Loucy (cell line): ENCODE data around the gene SMARCB1.

Experiments
- H2AFZ ChIP-seq: fragments of 200-600 bp; sonication (generic); 2 replicates; pipeline ENCODE4 v1.6.0; 2016; ENCODE audit warnings: antibody characterized with exemption, mild to moderate bottlenecking, low read length, moderate library complexity
- H3F3A ChIP-seq: fragments of 200-600 bp; 2 replicates; pipeline ENCODE4 v1.6.0; 2016; ENCODE audit warnings: antibody characterized with exemption, low read depth, mild to moderate bottlenecking
- H3K27me3 ChIP-seq: fragments of 200-600 bp; sonication (generic); 2 replicates; pipeline ENCODE4 v1.6.1; 2014; ENCODE audit warnings: low read length, mild to moderate bottlenecking; ENCODE audit not compliant: insufficient read depth, poor library complexity, severe bottlenecking
- H3K36me3 ChIP-seq: fragments of 200-600 bp; sonication (generic); 2 replicates; pipeline ENCODE4 v1.6.1; 2016; ENCODE audit warnings: low read length; ENCODE audit not compliant: insufficient read depth
- H3K4me1 ChIP-seq: fragments of 200-600 bp; sonication (generic); 2 replicates; pipeline ENCODE4 v1.5.1; 2014; ENCODE audit warnings: low read length, mild to moderate bottlenecking; ENCODE audit not compliant: insufficient read depth, poor library complexity, severe bottlenecking
- H3K4me2 ChIP-seq: fragments of 200-600 bp; sonication (generic); 2 replicates; pipeline ENCODE4 v1.6.0; 2014; ENCODE audit warnings: antibody characterized with exemption, low read length, low read depth, mild to moderate bottlenecking; ENCODE audit not compliant: poor library complexity, severe bottlenecking
- H3K4me3 ChIP-seq: fragments of 200-600 bp; sonication (generic); 2 replicates; pipeline ENCODE4 v1.5.1; 2014; ENCODE audit warnings: low read length, mild to moderate bottlenecking, mixed read lengths; ENCODE audit not compliant: poor library complexity, severe bottlenecking
- H3K79me2 ChIP-seq: fragments of 200-600 bp; sonication (generic); 2 replicates; pipeline ENCODE4 v1.6.1; 2014; ENCODE audit warnings: low read length; ENCODE audit not compliant: insufficient read depth
- H3K9ac ChIP-seq: fragments of 200-600 bp; sonication (generic); 2 replicates; pipeline ENCODE4 v1.6.0; 2014; ENCODE audit warnings: mild to moderate bottlenecking, low read depth, low read length, moderate library complexity; ENCODE audit not compliant: poor library complexity, severe bottlenecking
- H3K9me2 ChIP-seq: fragments of 200-600 bp; sonication (generic); replicated peaks from 2 replicates; pipeline ENCODE4 v1.6.1; 2016; ENCODE audit warnings: low read depth, low read length, mixed read lengths
- H3K9me3 ChIP-seq: fragments of 200-600 bp; sonication (generic); 2 replicates; pipeline ENCODE4 v1.6.1; 2014; ENCODE audit warnings: mild to moderate bottlenecking, antibody characterized with exemption, low read length, low read depth; ENCODE audit not compliant: insufficient read depth
- H4K20me1 ChIP-seq: fragments of 200-600 bp; sonication (generic); 2 replicates; pipeline ENCODE4 v1.6.0; 2014; ENCODE audit warnings: antibody characterized with exemption, low read length, mild to moderate bottlenecking; ENCODE audit not compliant: insufficient read depth, poor library complexity, severe bottlenecking
- CTCF ChIP-seq: fragments of 200-600 bp; sonication (generic); conservative IDR thresholded peaks from 2 replicates; pipeline ENCODE4 v1.5.1; 2014; ENCODE audit warnings: mild to moderate bottlenecking, antibody characterized with exemption, low read length
- EZH2phosphoT487 ChIP-seq: fragments of 200-600 bp; IDR thresholded peaks from 2 replicates; pipeline ENCODE4 v1.6.1; 2018; ENCODE audit warnings: antibody characterized with exemption, mild to moderate bottlenecking, moderate library complexity, borderline replicate concordance

The SMARCB1 gene

GRCh38 chr22:23850136-23850611 lies 63.4 kb downstream of the SMARCB1 start:
- no peaks in the 10 kb centered on the region for H3K27me3 ChIP-seq
- no peak overlapping the region for H3K9ac ChIP-seq
- H3K36me3 ChIP-seq: no peaks in the 10 kb centered on the region
- H3K9me3 ChIP-seq: no peaks in the 10 kb centered on the region
- H3K4me2 ChIP-seq: no peak overlapping the region
- H3K4me3 ChIP-seq: no peak overlapping the region
- no peaks in the 10 kb centered on the region for H3K9me2 ChIP-seq
- H3K4me1 ChIP-seq: peaks cover 2% of the 10 kb centered on the region
- no peak for TF ChIP-seq EZH2phosphoT487
- no peak for TF ChIP-seq CTCF
- H3F3A ChIP-seq: no peaks in the 10 kb centered on the region
- no peaks in the 10 kb centered on the region for H4K20me1 ChIP-seq
- H2AFZ ChIP-seq: no peak overlapping the region
- no peaks in the 10 kb centered on the region for H3K79me2 ChIP-seq

GRCh38 chr22:23856721-23857605 lies 70.2 kb downstream of the SMARCB1 start:
- Histone ChIP-seq H4K20me1 (no peaks in the 10 kb centered on the region), H3K9ac (peak overlapping the region; percentile 91), H3K79me2 (peaks cover 10% of the 10 kb centered on the region; the same call in 1 of the 2 replicates), H3K4me3 (peak overlapping the region; percentile 87), H3K27me3 (no peaks in the 10 kb centered on the region), H3K9me2 (no peaks in the 10 kb centered on the region), H3K9me3 (no peaks in the 10 kb centered on the region), H2AFZ (peak overlapping the region; percentile 83), H3K36me3 (no peaks in the 10 kb centered on the region), H3F3A (no peaks in the 10 kb centered on the region), H3K4me2 (peak overlapping the region; percentile 82), H3K4me1 (peaks cover 26% of the 10 kb centered on the region)
- TF ChIP-seq EZH2phosphoT487 (no peak), CTCF (no peak)

GRCh38 chr22:23857606-23858483 lies 71.1 kb downstream of the SMARCB1 start, which contains the start of gene SLC2A11:
SLC2A11 (plus strand) TSS chr22:23857875; CDS start chr22:23858000, 125 bp downstream.
- Histone ChIP-seq H3K9me2 (no peaks in the 10 kb centered on the region), H3K4me2 (peak within 1 kb of the TSS; percentile 82), H3K4me3 (peak within 1 kb of the TSS; percentile 87), H3K4me1 (peaks cover 26% of the 10 kb centered on the region), H2AFZ (peak within 1 kb of the TSS; percentile 95), H3K9me3 (no peaks in the 10 kb centered on the region), H4K20me1 (no peaks in the 10 kb centered on the region), H3K79me2 (peaks cover 10% of the 10 kb centered on the region; the same call in 1 of the 2 replicates), H3K27me3 (no peaks in the 10 kb centered on the region), H3K9ac (peak within 1 kb of the TSS; percentile 91), H3K36me3 (no peaks in the 10 kb centered on the region), H3F3A (no peaks in the 10 kb centered on the region)
- TF ChIP-seq CTCF: no peak; the same call in 1 of the 2 replicates
- TF ChIP-seq EZH2phosphoT487: no peak
